Measurements from ENCODE around the gene PPP1R1B. TPM values are rescaled to one million over a fixed set of nuclear protein-coding genes. Genes with fewer than 3 reads are reported as not detected.

PPP1R1B gene
- polyA plus RNA-seq, 1 donor, result 20.4 TPM

DNA sequence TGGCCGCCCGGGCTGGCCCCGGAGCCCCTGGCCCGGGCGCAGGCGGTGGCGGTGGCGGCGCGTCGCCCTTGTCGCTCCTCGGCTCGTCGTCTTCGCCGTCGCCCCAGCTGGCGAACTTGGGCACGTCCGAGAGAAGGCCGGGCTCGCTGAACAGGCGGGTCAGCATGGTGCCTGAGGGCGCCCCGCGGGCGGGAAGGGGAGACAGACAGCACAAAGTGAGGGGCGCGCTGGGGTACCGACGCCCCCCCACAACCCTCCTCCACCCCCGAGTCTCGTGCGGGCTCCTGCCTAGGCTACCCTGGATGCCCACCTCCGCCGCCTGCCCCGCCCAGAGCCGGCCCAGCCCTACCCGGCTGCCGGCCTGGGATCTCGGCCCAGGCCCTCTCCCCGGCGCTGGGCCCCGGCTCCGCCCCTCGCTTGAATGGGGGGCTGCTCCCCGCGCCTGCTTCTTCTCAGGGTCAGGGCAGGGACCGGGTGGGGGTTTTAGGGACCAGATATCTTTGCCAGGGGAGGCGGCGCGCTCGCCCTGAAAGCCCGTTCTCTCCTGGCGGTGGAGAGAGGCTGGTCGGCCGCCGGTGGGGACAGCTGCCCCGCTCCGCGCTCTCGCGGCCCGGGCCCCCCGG is 20.2 kb upstream of the PPP1R1B start:
- WGBS (ENCODE audit: insufficient coverage, low lambda C conversion rate), result no CpG with 5 or more reads among the region's 66 CpGs
- peaks cover 9% of the 10 kb centered on the region for H3K9me3 ChIP-seq (ENCODE audit: control insufficient read depth, low read depth, low read length)
- no peak for DNase-seq
- H3K36me3 ChIP-seq (ENCODE audit: control insufficient read depth, insufficient read depth, low read length), result no peaks in the 10 kb centered on the region
- H3K27ac ChIP-seq (ENCODE audit: low read length), result no peak overlapping the region
- H3K27me3 ChIP-seq (ENCODE audit: control insufficient read depth, insufficient read depth, low read length), result peaks cover 97% of the 10 kb centered on the region
- no peak overlapping the region for H3K4me3 ChIP-seq (ENCODE audit: low read length)
- H3K4me1 ChIP-seq (ENCODE audit: control insufficient read depth, insufficient read depth, low read length), result peaks cover 10% of the 10 kb centered on the region

DNA sequence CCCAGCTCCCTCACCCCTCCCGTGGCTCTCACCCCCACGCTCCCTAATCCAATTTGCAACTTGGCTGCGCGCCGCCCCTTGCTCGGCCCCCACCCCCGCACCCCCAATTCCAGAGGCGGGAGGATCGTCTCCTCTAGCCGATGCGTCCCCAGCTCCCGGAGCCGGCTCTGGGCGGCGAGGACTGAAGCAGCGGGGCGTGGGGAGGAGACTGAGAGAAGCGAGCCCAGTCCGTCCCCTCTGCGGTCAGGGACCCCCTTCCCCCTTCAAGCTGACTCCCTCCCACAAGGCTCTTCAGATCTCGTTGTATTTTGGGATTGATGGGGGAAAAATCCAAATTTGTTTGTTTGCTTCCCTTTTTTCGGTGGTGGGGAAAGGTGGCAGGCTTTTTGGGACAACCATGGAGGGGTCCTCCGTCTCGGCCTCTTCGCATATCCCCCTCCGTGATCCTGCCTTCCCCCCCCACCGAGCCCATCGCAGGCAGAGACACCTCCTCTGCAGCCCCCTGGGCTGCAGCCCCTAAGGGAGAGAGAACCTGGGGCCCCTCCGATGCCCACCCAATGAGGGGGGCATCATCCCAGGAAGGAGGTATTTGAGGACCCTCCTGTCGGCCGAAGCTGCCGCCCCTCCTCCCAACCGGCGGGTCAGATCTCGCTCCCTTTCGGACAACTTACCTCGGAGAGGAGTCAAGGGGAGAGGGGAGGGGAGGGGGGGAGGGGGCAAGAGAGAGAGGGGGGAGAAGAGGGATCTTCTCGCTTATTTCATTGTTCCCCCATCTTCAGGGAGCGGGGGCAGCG is 19.5 kb upstream of the PPP1R1B start:
- H3K9me3 ChIP-seq (ENCODE audit: control insufficient read depth, low read depth, low read length), result peaks cover 9% of the 10 kb centered on the region
- H3K27me3 ChIP-seq (ENCODE audit: control insufficient read depth, insufficient read depth, low read length), result peaks cover 96% of the 10 kb centered on the region
- no peak overlapping the region for H3K4me3 ChIP-seq (ENCODE audit: low read length)
- peaks cover 10% of the 10 kb centered on the region for H3K4me1 ChIP-seq (ENCODE audit: control insufficient read depth, insufficient read depth, low read length)
- no peak overlapping the region for H3K27ac ChIP-seq (ENCODE audit: low read length)
- no peaks in the 10 kb centered on the region for H3K36me3 ChIP-seq (ENCODE audit: control insufficient read depth, insufficient read depth, low read length)
- no peak for DNase-seq
- no CpG with 5 or more reads among the region's 40 CpGs for WGBS (ENCODE audit: insufficient coverage, low lambda C conversion rate)

DNA sequence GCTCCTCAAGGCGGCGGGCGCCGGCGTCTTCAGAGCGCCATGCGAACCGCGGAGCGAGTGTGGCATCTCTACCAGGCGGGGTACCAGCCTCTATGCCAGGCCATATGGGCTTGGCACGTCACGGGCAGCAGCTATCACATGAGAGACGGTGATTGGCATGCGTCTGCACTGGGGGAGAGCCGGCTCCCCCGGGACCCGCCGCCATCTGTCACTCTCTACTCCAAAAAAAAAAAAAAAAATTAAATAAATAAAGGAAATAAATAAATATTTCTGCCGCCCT is 19.0 kb upstream of the PPP1R1B start, which contains the start of gene NEUROD2:
NEUROD2 (minus strand) TSS at position 70 of the 280 bp plus-strand sequence. CDS start 1,321 bp downstream, outside the sequence.
- 7% methylated on average over 3 of the region's 20 CpGs for WGBS (ENCODE audit: insufficient coverage, low lambda C conversion rate)
- peaks cover 10% of the 10 kb centered on the region for H3K4me1 ChIP-seq (ENCODE audit: control insufficient read depth, insufficient read depth, low read length)
- no peak within 1 kb of the TSS for H3K4me3 ChIP-seq (ENCODE audit: low read length)

GRCh38 chr17:39608142-39608981 is 18.4 kb upstream of the PPP1R1B start:
- H3K4me3 ChIP-seq (ENCODE audit: low read length), result no peak overlapping the region
- WGBS (ENCODE audit: insufficient coverage, low lambda C conversion rate), result no CpG with 5 or more reads among the region's 15 CpGs
- peaks cover 9% of the 10 kb centered on the region for H3K9me3 ChIP-seq (ENCODE audit: control insufficient read depth, low read depth, low read length)
- no peaks in the 10 kb centered on the region for H3K36me3 ChIP-seq (ENCODE audit: control insufficient read depth, insufficient read depth, low read length)
- no peak for DNase-seq
- H3K27ac ChIP-seq (ENCODE audit: low read length), result no peak overlapping the region
- H3K27me3 ChIP-seq (ENCODE audit: control insufficient read depth, insufficient read depth, low read length), result peaks cover 96% of the 10 kb centered on the region
- H3K4me1 ChIP-seq (ENCODE audit: control insufficient read depth, insufficient read depth, low read length), result peaks cover 10% of the 10 kb centered on the region

More for the DNA sequence above, 19.0 kb upstream of the PPP1R1B start, which contains the start of gene NEUROD2:
- Histone ChIP-seq H3K27ac (ENCODE audit: low read length) (no peak within 1 kb of the TSS), H3K9me3 (ENCODE audit: control insufficient read depth, low read depth, low read length) (peaks cover 9% of the 10 kb centered on the region), H3K36me3 (ENCODE audit: control insufficient read depth, insufficient read depth, low read length) (no peaks in the 10 kb centered on the region), H3K27me3 (ENCODE audit: control insufficient read depth, insufficient read depth, low read length) (peaks cover 96% of the 10 kb centered on the region)
- no peak for DNase-seq

DNA sequence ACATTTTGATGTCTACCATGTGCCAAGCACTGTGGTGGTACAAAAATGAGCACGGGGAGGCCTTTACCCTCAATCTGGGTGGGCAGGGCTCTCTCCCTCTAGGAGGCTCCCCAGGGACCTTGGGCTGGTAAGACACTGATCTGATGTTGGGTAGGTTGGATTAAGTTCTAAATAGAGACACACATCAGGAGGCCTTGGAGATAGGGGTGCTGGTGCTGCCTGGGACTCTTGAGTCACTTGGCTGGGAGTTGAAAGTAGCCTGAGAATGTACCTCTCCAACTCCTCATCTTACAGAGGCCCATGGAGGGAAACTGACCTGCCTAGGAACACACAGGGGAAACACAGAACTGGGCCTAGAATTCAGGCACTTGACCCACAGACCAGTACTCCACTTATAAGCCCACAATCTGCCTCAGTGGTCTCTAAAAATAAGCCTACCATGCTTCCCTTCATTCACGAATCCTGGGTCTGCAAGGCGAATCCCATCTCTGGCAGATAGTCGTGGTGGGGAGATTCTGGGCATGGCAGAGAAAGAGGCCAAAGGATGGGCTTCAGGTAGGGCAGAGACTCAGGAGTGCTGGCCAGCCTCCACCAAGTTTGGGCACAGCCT is 17.2 kb upstream of the PPP1R1B start:
- no CpG with 5 or more reads among the region's 4 CpGs for WGBS (ENCODE audit: insufficient coverage, low lambda C conversion rate)

GRCh38 chr17:39611401-39612112 is 15.2 kb upstream of the PPP1R1B start:
- Histone ChIP-seq H3K4me3 (ENCODE audit: low read length) (no peak overlapping the region), H3K27ac (ENCODE audit: low read length) (no peak overlapping the region), H3K9me3 (ENCODE audit: control insufficient read depth, low read depth, low read length) (no peaks in the 10 kb centered on the region), H3K4me1 (ENCODE audit: control insufficient read depth, insufficient read depth, low read length) (peaks cover 2% of the 10 kb centered on the region), H3K27me3 (ENCODE audit: control insufficient read depth, insufficient read depth, low read length) (peaks cover 89% of the 10 kb centered on the region), H3K36me3 (ENCODE audit: control insufficient read depth, insufficient read depth, low read length) (no peaks in the 10 kb centered on the region)
- DNase-seq, result no peak
- WGBS (ENCODE audit: insufficient coverage, low lambda C conversion rate), result 96% methylated on average over 5 of the region's 9 CpGs

More for the DNA sequence above, 17.2 kb upstream of the PPP1R1B start:
- DNase-seq, result no peak
- H3K27ac ChIP-seq (ENCODE audit: low read length), result no peak overlapping the region
- peaks cover 10% of the 10 kb centered on the region for H3K4me1 ChIP-seq (ENCODE audit: control insufficient read depth, insufficient read depth, low read length)
- H3K4me3 ChIP-seq (ENCODE audit: low read length), result no peak overlapping the region
- H3K27me3 ChIP-seq (ENCODE audit: control insufficient read depth, insufficient read depth, low read length), result peaks cover 92% of the 10 kb centered on the region
- H3K36me3 ChIP-seq (ENCODE audit: control insufficient read depth, insufficient read depth, low read length), result no peaks in the 10 kb centered on the region
- H3K9me3 ChIP-seq (ENCODE audit: control insufficient read depth, low read depth, low read length), result peaks cover 6% of the 10 kb centered on the region

DNA sequence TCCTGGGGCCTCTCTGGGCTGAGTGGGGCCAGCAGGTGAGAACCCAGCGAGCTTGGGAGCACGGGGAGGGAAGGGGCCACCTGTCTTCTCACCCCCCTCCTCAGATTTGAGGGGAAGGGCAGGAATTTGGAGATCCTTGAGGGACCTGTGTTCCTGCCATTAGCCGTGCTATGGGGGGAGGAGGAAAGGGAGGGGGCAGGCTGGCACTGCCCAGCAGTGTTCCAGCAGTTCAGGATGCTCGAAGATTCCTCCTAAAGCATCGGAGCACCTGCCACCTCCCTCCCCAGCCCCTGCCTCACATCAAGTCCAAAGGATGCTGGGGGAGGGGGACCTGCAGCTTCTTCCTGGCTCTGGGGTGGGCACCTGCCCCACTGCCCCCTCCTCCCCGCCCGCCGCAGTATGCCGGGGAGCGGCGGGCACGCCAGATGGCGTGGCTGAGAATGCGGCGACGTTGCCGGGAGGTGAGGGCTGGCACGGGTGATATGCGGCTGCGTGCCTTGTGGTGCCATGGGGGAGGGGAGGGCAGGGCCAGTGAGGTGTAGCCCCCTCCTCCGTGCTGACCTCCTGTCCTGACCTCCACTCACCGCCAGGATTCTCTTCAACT is 14.4 kb upstream of the PPP1R1B start:
- WGBS (ENCODE audit: insufficient coverage, low lambda C conversion rate), result no CpG with 5 or more reads among the region's 22 CpGs
- Histone ChIP-seq H3K27me3 (ENCODE audit: control insufficient read depth, insufficient read depth, low read length) (peaks cover 89% of the 10 kb centered on the region), H3K4me3 (ENCODE audit: low read length) (no peak overlapping the region)

GRCh38 chr17:39612935-39613464 is 13.8 kb upstream of the PPP1R1B start:
- Histone ChIP-seq H3K27me3 (ENCODE audit: control insufficient read depth, insufficient read depth, low read length) (peaks cover 85% of the 10 kb centered on the region), H3K36me3 (ENCODE audit: control insufficient read depth, insufficient read depth, low read length) (no peaks in the 10 kb centered on the region), H3K4me3 (ENCODE audit: low read length) (no peak overlapping the region), H3K27ac (ENCODE audit: low read length) (no peak overlapping the region), H3K9me3 (ENCODE audit: control insufficient read depth, low read depth, low read length) (no peaks in the 10 kb centered on the region), H3K4me1 (ENCODE audit: control insufficient read depth, insufficient read depth, low read length) (peaks cover 4% of the 10 kb centered on the region)
- no peak for DNase-seq
- WGBS (ENCODE audit: insufficient coverage, low lambda C conversion rate), result 73% methylated on average over 3 of the region's 7 CpGs

More for the DNA sequence above, 14.4 kb upstream of the PPP1R1B start:
- Histone ChIP-seq H3K9me3 (ENCODE audit: control insufficient read depth, low read depth, low read length) (no peaks in the 10 kb centered on the region), H3K4me1 (ENCODE audit: control insufficient read depth, insufficient read depth, low read length) (peaks cover 3% of the 10 kb centered on the region), H3K27ac (ENCODE audit: low read length) (no peak overlapping the region), H3K36me3 (ENCODE audit: control insufficient read depth, insufficient read depth, low read length) (no peaks in the 10 kb centered on the region)
- no peak for DNase-seq

- whole genome bisulfite sequencing (ENCODE audit: insufficient coverage, low lambda C conversion rate), result 83% methylated on average over 1 of the region's 3 CpGs
Observed at GRCh38 chr17:39614545-39615157, 12.1 kb upstream of the PPP1R1B start.

More at GRCh38 chr17:39614545-39615157, 12.1 kb upstream of the PPP1R1B start:
- no peak for DNase-seq
- Histone ChIP-seq H3K27ac (ENCODE audit: low read length) (no peak overlapping the region), H3K4me3 (ENCODE audit: low read length) (no peak overlapping the region), H3K9me3 (ENCODE audit: control insufficient read depth, low read depth, low read length) (no peaks in the 10 kb centered on the region), H3K27me3 (ENCODE audit: control insufficient read depth, insufficient read depth, low read length) (peaks cover 68% of the 10 kb centered on the region), H3K36me3 (ENCODE audit: control insufficient read depth, insufficient read depth, low read length) (no peaks in the 10 kb centered on the region), H3K4me1 (ENCODE audit: control insufficient read depth, insufficient read depth, low read length) (peaks cover 5% of the 10 kb centered on the region)
